Hematopoietic multipotent progenitor cell treated with erythropoietin and hydrocortisone succinate and interleukin-3 and kit ligand, for 8 days (in vitro differentiated cells): ENCODE measurements around the gene BIN1.
A peak's percentile ranks its signal among the peaks of the same experiment; 100 is the strongest.

Experiments used
- DNase-seq: peaks from one replicate; pipeline ENCODE4 v3.0.0-alpha.2; 2015

BIN1 gene

DNA sequence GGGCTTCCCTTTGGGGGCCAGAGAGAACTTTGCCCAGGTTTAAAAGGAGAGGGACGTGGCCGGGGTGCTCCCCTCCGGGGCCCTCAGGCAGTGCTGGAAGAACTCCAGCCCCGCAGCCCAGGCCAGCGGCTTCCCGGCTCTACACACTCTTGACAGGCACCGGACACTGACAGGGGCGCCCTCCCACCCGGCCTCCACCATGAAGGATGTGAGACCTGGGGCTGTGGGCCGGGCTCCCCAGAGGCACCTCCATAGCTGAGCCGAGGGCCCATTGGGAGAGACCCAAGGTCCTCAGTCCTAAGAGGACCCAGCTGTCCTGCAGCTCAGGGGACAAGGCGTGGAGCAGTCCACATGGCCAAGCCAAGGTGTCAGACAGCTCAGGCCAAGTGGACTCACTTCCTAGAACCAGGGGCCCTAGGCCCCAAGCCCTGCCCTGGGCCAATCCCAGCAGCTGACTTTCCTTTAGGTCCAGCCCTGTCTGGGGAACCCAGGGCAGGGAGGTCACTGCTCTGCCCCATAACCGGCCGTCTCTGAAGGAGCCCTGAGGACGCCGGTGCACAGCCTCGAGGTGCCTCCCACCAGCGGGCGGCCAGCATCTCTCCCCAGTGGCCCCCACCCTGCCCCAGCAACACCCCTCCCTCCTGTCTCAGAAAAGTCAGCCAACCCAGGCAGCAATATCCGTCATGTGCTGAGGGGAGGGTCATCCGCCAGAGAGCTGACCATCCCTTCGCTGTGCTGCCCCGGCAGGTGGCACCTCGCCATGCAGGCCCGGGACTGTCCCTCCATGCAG, 51.8 kb downstream of the BIN1 start:
- DNase-seq, result no peak

- no peak for DNase-seq
Observed at GRCh38 chr2:127054604-127054930, 52.4 kb downstream of the BIN1 start.

DNA sequence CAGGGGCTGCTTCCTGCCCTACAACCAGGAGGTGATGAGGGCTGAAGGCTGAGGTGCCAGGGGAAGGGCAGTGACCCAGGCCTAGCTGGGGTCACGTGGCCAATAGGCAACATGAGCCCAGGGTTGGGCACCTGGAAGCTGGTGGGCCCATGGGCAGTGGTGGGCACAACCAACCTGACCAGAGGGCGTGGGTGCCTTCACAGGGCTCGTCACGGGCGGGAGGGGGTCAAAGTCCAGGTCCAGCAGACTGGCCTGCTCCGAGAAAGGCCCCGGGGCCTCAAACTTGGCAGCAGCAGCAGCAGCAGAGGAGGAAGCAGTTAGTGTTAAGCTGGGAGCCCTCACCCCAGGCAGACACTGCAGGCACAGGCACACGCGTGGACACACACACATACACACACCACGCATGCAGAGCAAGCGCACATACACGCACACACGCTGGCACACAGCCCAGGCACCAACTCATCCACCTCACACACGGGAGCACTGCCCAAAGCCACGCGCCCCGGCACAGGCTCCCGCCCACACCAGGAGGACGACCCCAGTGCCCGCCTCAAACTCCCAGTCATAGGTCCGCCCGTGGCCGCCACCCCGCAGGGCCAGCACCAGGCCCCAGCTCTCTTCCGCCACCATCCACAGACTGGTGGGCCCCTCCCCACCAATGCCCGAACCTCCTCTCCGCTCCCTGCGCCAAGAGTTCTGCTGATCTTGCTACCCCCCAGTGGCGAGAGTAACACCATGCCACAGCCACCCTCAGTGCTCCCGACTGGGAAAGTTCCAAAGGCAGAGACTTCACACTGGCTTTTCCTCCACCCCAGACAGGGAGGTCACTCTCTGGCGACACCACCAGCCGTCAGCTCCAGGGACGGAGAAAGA, 53.0 kb downstream of the BIN1 start:
- no peak for DNase-seq

DNA sequence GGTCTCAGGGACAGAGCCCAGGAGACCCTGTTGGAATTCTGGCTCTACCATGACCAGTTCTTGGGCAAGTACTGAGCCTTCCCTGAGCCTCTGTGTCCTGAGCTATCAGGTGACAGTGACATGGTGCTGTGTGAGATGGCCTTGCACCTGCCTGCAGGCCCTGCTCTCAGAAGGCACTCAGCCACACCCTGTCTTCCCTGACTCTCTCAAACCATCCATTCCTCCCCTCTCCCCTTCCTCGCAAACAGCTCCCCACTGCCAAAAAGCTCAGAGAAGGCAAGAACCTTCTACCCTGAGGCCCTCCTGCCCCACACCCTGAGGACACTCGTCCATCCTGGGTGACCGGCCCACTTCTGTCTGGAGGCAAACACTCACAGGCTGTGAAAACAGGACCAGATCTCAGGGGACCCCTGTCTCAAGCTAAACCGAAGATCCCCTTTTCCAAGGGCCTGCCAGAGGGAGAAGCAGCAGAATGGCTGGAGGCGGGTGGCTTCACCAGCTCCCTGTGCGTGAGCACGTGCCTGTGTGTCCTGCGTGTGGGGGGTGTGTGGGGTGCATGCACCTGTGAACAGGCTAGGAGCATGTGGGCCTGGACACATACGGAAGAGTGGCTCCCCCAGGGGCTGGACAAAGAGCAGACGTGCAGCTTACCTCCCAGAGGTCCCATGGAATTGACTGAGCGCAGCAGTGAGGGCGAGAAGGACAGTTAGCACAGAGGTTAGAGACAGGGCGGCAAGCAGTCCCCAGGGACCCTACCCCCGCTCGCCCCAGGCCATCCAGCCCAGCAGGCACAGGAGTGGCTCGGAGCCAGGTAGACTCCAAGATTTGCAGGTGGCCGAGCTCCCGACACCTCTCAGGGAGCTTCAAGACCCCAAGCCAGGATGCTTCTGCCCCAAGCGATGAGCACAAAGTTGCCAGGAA, 53.9 kb downstream of the BIN1 start:
- no peak for DNase-seq

DNA sequence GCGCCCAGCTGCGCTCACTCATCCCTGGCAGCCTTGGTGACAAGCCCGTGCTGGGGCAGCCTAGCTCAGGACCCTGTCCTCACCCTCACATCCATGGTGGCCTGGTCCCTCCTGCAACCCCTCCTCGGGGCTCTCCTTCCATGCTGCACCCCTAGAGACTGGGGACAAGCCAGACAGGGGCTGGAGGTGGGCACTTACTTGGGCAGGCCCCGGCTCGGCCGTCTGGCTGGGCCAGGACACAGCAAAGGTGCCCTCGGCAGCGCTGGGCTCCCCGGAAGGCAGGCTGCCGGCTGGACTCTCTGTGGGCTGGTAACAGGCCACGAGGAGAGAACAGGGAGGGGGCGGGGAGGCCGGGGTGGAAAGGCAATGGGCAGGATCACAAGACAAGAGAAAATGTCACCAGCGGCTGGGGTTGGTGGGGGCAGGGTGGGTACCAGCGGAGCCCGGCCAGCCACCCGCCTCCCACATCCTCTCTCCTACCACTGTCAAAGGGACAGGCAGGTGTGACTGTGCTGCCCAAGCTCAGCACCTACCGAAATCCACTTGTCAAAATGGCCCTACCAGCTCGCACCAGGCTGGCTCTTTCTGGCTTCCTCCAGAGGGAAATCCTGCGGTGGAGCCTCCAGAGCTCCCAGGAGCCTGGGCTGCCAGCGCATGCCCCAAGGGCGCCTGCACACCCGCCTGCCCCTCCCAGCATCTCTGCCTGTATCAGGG, 54.7 kb downstream of the BIN1 start:
- DNase-seq, result no peak

DNA sequence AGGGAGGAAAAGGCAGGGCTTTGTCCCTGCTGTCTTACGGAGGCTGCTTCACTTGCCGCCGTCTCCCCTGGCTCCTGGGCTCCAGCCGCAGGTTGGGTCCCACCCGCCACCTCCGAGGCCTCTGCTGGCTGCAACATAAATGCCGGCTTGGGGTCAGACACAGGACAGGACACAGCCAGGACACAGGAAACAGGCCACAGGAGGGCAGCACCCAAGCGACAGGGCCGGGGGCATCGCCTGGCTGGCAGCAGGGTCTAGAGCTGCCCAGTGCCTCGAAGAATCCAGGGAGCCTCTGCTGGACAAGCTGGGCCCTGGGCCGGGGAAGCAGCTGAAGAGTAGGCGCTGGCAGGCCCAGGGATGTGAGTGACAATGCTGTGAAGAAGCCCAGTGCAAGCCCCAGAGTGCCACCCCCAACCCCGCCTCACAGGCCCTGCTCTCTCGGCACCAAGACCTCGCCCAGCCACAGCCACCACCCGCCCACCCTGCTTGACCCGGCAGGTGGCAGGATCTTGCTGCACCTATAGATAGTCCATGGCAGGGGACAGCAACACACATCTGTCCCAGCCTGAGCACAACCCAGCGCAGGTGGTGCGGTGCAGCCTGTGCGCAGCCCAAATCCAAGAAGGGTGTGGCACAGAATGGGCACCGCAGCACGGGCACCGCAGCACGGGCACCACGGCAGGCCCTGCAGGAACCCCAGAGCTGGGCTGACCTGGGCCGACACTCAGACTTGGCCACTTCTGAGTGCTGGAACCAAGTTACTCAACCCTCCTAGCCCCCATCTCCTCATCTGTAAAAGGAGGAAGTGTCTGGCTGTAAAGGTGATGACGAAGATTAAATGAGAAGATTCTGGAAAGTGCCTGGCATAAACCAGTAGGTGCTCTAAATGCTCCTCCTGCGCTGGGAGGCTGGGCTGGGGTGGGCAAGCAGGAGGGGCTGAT, 55.6 kb downstream of the BIN1 start:
- DNase-seq, result no peak

GRCh38 chr2:127050803-127051115, 56.2 kb downstream of the BIN1 start:
- DNase-seq, result no peak

- DNase-seq, result peak; percentile 38
Observed at GRCh38 chr2:127049927-127050802, 56.8 kb downstream of the BIN1 start.

GRCh38 chr2:127048969-127049897, 57.7 kb downstream of the BIN1 start:
- no peak for DNase-seq

DNA sequence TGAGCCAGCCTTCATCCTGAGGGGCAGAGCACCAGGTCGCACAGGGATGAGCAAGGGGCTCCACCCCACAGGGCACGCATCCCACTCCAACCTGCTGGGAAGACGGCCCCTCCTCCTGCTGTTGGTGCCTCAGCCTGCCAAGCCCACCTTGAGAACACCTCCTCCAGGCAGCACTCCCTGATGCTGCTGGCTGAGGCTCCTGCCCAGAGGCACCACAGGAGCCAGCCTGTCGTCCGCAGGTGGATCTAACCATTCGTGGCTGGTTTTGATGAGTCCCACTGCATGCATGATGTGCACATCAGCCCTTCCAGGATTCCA, 58.4 kb downstream of the BIN1 start:
- DNase-seq, result no peak

DNA sequence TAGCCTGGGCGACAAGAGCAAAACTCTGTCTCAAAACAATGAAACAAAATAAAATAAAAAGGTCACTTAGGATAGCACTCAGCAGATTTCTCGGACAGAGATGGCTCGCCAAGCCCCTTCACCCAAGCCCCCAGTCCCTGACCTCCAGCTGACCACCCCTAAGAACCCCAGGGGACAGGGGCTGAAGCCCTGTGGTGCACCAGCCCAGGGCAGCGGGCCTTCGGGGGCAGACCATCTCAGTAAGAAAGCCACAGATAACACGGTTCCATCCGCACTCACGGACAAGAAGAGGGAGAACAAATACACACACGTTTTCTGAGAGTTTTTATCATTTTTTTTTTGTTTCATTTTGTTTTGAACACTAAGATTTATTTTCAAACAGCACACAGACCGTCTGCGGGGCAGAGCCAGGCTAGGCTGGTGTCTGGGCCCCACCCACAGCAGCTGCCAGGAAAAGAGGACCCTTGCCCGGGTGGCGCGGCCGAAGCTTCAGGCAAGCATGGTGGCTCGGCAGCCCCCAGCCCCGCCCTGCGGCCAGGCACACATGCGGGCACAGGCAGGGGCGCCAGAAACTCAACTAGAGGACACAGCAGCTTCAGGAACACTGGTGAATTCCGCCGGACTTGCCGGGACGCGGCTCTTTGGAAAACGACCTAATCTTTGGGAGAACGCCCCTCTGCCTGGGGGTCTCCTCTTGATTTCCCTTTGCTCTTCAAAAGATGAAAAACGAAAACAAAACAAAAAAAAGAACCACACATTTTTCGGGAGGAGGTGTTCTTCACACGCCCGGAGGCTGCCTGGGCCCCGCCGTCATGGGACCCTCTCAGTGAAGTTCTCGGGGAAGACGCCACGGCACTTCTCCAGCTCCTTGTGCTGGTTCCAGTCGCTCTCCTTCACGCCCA, 59.0 kb downstream of the BIN1 start:
- no peak for DNase-seq

GRCh38 chr2:127047054-127047453, 59.9 kb downstream of the BIN1 start:
- no peak for DNase-seq

DNA sequence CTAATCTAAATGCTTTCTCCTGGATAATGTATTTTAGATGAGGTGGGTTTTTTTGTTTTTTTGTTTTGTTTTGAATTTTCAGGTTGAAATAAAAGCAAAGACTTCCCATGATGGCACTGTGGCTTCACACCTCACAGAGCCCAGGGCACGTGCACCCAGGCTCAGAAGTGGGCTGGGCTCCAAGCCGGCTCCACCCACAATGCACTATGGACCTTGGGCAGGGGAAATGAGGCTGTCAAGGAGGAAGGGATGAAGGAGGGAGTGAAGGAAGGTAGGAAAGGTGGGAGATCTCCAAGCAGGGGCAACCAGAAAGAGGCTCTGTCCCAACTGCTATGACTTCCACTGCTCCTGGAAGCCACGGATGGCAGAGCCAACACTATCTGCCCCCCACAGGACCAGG, 60.4 kb downstream of the BIN1 start:
- DNase-seq, result no peak

GRCh38 chr2:127045792-127046501, 61.0 kb downstream of the BIN1 start:
- no peak for DNase-seq

DNA sequence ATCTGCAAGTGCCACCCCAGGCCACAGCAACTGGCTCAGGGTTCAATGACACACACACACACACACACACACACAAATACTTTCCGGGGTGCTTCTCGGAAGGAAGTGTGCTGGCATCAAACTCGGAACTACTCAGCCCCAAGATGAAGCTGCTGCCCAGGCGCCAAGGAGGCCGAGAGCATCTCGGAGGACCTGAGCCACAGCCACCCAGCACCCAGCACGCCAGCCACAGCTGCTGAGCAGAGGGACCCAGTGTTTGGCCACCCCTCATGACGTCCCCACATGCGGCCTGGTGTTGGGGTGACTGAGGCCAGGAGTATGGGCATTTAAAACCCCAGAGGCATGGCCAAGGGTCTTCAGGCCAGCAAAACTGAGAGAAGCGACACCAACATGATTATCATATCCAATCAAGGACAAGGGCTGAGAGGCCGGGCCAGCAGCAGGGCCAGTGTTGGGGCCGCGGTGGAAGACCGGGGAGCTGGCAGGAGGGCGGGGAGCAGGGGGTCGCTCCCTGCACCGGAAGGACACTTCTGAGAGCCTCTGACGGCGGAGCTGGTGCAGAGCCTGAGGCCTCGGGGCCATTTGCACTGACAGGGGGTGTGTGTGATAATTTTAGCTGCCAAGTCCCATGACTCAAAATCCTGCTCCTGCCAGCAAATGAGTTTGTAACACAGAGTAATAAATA, 61.8 kb downstream of the BIN1 start:
- no peak for DNase-seq

- no peak for DNase-seq
Observed at GRCh38 chr2:127044165-127044718, 62.7 kb downstream of the BIN1 start.
